Panc1 (cell line): Measurements from ENCODE around the gene PRDM5. TPM values are rescaled to one million over a fixed set of nuclear protein-coding genes. Genes with fewer than 3 reads are reported as not detected.

ENCODE experiments used
- ATAC-seq: fragments of 200-7000 bp; cut with Tn5 transposase; 2 replicates; pipeline ENCODE4 v1.9.1; 2020; ENCODE audit warnings: mild to moderate bottlenecking, moderate library complexity
- BruUV-seq: library from RNA; stranded (reverse); fragments of 400-500 nt; replicated peaks from 2 replicates; lab custom pipeline; 2021; lab: Mats Ljungman, UMichigan
- CTCF ChIA-PET: fragments of 300-600 bp; sonication (Branson Sonifier 250); formaldehyde crosslinking; loops from one replicate; lab custom pipeline; 2022; ENCODE audit warnings: antibody characterized with exemption; lab: Charles Lee
- POLR2A ChIA-PET: fragments of 300-600 bp; sonication (Branson Sonifier 250); formaldehyde crosslinking; loops from one replicate; lab custom pipeline; 2022; ENCODE audit warnings: antibody characterized with exemption; lab: Charles Lee
- DNase-seq: peaks from one replicate; pipeline ENCODE4 v3.0.0-alpha.2; 2010; ENCODE audit warnings: low read depth, low spot score
- H3K27ac ChIP-seq: 2 replicates; pipeline ENCODE4 v1.5.1; 2011; ENCODE audit warnings: mild to moderate bottlenecking, low read length, inconsistent platforms
- H3K27me3 ChIP-seq: fragments of 200-500 bp; sonication (Bioruptor generic); 2 replicates; pipeline ENCODE4 v1.6.0; 2014; ENCODE audit warnings: low read length, inconsistent platforms; ENCODE audit not compliant: control insufficient read depth, insufficient read depth
- H3K36me3 ChIP-seq: fragments of 200-500 bp; sonication (Bioruptor generic); 2 replicates; pipeline ENCODE4 v1.5.1; 2014; ENCODE audit warnings: inconsistent platforms, mild to moderate bottlenecking, low read length, moderate library complexity; ENCODE audit not compliant: control insufficient read depth, insufficient read depth
- H3K4me1 ChIP-seq: 2 replicates; pipeline ENCODE4 v1.5.1; 2011; ENCODE audit warnings: inconsistent platforms, mild to moderate bottlenecking, low read length, moderate library complexity; ENCODE audit not compliant: control insufficient read depth, insufficient read depth
- H3K4me3 ChIP-seq, 2 experiments: 2 replicates each; pipeline ENCODE4 v1.5.1; 2011 to 2012; ENCODE audit warnings: low read depth in 2 of 2, low read length in 2 of 2, mild to moderate bottlenecking in 2 of 2, inconsistent platforms in 1 of 2, moderate library complexity in 1 of 2
- H3K9me3 ChIP-seq: fragments of 200-500 bp; sonication (Bioruptor generic); 2 replicates; pipeline ENCODE4 v1.5.1; 2014; ENCODE audit warnings: low read depth, mild to moderate bottlenecking, inconsistent platforms, low read length, moderate library complexity; ENCODE audit not compliant: control insufficient read depth, insufficient read depth
- CTCF ChIP-seq: fragments of 450-650 bp; IDR thresholded peaks from 2 replicates; pipeline ENCODE4 v1.5.1; 2017; ENCODE audit warnings: mild to moderate bottlenecking
- POLR2AphosphoS5 ChIP-seq: IDR thresholded peaks from 2 replicates; pipeline ENCODE4 v1.6.1; 2012; ENCODE audit warnings: mild to moderate bottlenecking, low read depth, low read length, moderate library complexity
- SIN3A ChIP-seq: IDR thresholded peaks from 2 replicates; pipeline ENCODE4 v1.6.1; 2012; ENCODE audit warnings: low read depth, mild to moderate bottlenecking, low read length, moderate library complexity, borderline replicate concordance; ENCODE audit not compliant: insufficient read depth
- TCF7L2 ChIP-seq: IDR thresholded peaks from 2 replicates; pipeline ENCODE4 v1.6.1; 2011; ENCODE audit warnings: mild to moderate bottlenecking, low read depth, low read length, inconsistent platforms
- in situ Hi-C: cut with HindIII; loops from 2 replicates; pipeline ENCODE4 v1.10.0; 2016; ENCODE audit warnings: low sequenced_read_pairs, low pct_unique_long_range_greater_than_20kb
- intact Hi-C: fragments of 100-400 bp; cut with micrococcal nuclease; formaldehyde crosslinking; loops from one replicate; pipeline ENCODE4 v1.10.0; 2022; ENCODE audit not compliant: unreplicated experiment
- total RNA-seq: library from RNA; stranded (reverse); gene quantifications from one replicate; pipeline ENCODE4 v1.2.1, GENCODE V29; 2021; ENCODE audit not compliant: unreplicated experiment
- TF ChIP-seq, protein P1 (sequence below), 2 experiments: IDR thresholded peaks; 2 replicates each; pipeline ENCODE4 v1.6.1; 2011 to 2012; ENCODE audit warnings: low read depth in 2 of 2, control low read depth in 1 of 2, low read length in 1 of 2, mild to moderate bottlenecking in 1 of 2, moderate library complexity in 1 of 2; ENCODE audit not compliant: insufficient read depth in 1 of 2

Gene PRDM5
- total RNA-seq, 1 experiment from 2014 or later, result 8.4 TPM

- Histone ChIP-seq H3K4me1 (no peaks in the 10 kb centered on the region), H3K9me3 (no peaks in the 10 kb centered on the region), H3K27ac (no peak overlapping the region), H3K36me3 (no peaks in the 10 kb centered on the region), H3K4me3 (no peak overlapping the region), H3K27me3 (no peaks in the 10 kb centered on the region)
- ChIA-PET POLR2A (no interaction called here), CTCF (no interaction called here)
- ATAC-seq (no peak), DNase-seq (no peak)
- intact Hi-C loops (no loop called here), in situ Hi-C loops (no loop called here)
- no peak for TF ChIP-seq CTCF
- TF ChIP-seq SIN3A, result no peak
- TF ChIP-seq TCF7L2, result no peak
- TF ChIP-seq, protein P1, sequence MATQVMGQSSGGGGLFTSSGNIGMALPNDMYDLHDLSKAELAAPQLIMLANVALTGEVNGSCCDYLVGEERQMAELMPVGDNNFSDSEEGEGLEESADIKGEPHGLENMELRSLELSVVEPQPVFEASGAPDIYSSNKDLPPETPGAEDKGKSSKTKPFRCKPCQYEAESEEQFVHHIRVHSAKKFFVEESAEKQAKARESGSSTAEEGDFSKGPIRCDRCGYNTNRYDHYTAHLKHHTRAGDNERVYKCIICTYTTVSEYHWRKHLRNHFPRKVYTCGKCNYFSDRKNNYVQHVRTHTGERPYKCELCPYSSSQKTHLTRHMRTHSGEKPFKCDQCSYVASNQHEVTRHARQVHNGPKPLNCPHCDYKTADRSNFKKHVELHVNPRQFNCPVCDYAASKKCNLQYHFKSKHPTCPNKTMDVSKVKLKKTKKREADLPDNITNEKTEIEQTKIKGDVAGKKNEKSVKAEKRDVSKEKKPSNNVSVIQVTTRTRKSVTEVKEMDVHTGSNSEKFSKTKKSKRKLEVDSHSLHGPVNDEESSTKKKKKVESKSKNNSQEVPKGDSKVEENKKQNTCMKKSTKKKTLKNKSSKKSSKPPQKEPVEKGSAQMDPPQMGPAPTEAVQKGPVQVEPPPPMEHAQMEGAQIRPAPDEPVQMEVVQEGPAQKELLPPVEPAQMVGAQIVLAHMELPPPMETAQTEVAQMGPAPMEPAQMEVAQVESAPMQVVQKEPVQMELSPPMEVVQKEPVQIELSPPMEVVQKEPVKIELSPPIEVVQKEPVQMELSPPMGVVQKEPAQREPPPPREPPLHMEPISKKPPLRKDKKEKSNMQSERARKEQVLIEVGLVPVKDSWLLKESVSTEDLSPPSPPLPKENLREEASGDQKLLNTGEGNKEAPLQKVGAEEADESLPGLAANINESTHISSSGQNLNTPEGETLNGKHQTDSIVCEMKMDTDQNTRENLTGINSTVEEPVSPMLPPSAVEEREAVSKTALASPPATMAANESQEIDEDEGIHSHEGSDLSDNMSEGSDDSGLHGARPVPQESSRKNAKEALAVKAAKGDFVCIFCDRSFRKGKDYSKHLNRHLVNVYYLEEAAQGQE (IDR thresholded peaks at IDR 0.05; ENCODE audit: insufficient read depth in 1 of 2, low read depth in 2 of 2, low read length in 1 of 2), result no peak
- no peak for TF ChIP-seq POLR2AphosphoS5
- no TSS peak for BruUV-seq
These were observed 191.0 kb downstream of the PRDM5 start for GRCh38 chr4:120731561-120731960.

- ChIA-PET CTCF (no interaction called here), POLR2A (no interaction called here)
- TF ChIP-seq, protein P1 (IDR thresholded peaks at IDR 0.05; ENCODE audit: insufficient read depth in 1 of 2, low read depth in 2 of 2, low read length in 1 of 2), result no peak
- TF ChIP-seq POLR2AphosphoS5, result no peak
- TF ChIP-seq SIN3A, result no peak
- no peak for TF ChIP-seq TCF7L2
- TF ChIP-seq CTCF, result no peak
- in situ Hi-C loops, result no loop called here
- H3K9me3 ChIP-seq, result no peaks in the 10 kb centered on the region
- DNase-seq, result no peak
- H3K4me3 ChIP-seq, result no peak overlapping the region
- H3K27me3 ChIP-seq, result no peaks in the 10 kb centered on the region
- intact Hi-C loops, result no loop called here
- ATAC-seq, result no peak
- no peaks in the 10 kb centered on the region for H3K4me1 ChIP-seq
- BruUV-seq, result no TSS peak
- no peaks in the 10 kb centered on the region for H3K36me3 ChIP-seq
- no peak overlapping the region for H3K27ac ChIP-seq
These were observed 191.7 kb downstream of the PRDM5 start for GRCh38 chr4:120730777-120731320.
